GM11168 (cell line): ENCODE results near the gene BLID.

Experiments
- in situ Hi-C: fragments of 300-500 bp; cut with MboI; formaldehyde crosslinking; loops from one replicate; pipeline ENCODE4 v1.12.0; 2022; ENCODE audit warnings: low sequenced_read_pairs; ENCODE audit not compliant: unreplicated experiment

The BLID gene

GRCh38 chr11:122091835-122092234 is 24.2 kb downstream of the BLID start:
- in situ Hi-C loops: no loop called here

DNA sequence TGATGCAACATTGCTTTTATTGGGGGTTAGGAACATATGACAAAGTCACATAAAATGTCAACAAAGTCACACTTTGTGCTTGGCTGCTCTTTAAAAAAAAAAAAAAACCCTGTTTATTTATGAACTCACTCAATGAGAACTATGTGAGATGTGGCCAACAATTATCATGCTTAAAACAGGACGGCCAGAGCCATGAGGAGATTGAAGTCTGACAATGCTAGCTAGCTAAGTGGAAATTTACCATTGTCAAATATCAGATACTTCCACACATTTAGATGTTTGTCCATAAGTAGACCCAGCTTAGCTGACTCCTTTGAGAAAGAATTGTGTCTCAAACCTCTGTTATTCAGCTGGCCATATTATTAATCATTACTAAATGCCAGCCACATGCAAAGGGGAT is 26.9 kb downstream of the BLID start:
- in situ Hi-C loops: no loop called here

DNA sequence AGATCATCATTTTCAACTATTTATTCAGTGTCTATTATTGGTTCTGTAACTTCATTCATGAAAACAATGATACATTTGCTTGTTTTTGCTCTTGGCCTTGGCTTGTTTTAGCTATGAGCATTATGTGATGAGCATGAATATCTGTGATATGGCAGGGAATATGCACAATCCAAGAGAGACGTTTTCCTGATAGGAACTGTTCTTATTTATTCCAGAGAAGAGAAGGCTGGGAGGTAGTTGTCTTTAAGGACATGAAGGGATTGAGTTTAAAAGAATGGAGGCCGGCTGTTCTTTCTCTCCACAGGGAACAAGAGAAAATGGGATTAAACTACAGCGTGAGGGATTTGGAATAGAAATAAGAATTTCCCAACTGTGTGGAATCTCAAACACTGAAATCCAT is 30.3 kb downstream of the BLID start:
- in situ Hi-C loops: no loop called here

- in situ Hi-C loops: no loop called here
These were observed 30.8 kb downstream of the BLID start for GRCh38 chr11:122085264-122085663.

DNA sequence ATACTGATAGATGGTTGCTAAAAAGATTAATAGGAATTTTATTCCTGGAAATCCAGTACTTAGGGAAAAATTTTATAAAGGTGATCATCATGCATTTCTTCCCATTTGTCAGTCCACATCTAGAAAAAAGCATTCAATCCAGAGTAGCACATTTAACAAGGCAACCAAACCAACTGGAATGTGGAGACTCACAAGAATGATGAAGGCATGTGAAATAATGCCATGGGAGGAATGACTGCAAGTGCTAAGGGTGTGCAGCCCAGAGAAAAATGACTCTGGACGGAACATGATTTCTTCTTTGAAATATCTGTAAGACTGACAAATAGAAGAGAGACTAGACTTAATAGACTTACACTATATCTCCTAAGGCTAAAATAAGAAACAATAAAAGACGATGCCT is 33.8 kb downstream of the BLID start:
- in situ Hi-C loops: no loop called here

DNA sequence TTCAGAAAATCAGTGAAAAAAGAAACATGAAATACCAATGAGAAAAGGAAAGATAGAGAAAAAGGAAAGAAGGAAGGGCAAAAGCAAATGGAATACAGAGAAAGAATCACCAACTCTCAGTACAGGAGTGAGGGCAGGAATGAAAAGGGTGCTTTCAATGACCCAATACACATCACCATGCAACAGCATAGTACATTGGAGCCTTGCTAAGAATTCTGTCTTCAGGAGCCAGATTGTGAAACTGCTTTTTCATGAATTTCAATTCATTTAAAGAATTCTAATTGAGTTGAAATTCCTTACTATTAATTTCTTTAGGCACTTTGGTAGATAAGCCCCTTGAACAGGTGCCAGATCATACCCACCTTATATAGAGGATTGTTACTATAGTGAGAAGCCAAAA is 34.9 kb downstream of the BLID start:
- in situ Hi-C loops: no loop called here

- in situ Hi-C loops: no loop called here
These were observed 38.6 kb downstream of the BLID start for GRCh38 chr11:122077459-122077858.

GRCh38 chr11:122076512-122077120 is 39.4 kb downstream of the BLID start:
- in situ Hi-C loops: no loop called here

GRCh38 chr11:122075016-122075415 is 41.0 kb downstream of the BLID start:
- in situ Hi-C loops: no loop called here

DNA sequence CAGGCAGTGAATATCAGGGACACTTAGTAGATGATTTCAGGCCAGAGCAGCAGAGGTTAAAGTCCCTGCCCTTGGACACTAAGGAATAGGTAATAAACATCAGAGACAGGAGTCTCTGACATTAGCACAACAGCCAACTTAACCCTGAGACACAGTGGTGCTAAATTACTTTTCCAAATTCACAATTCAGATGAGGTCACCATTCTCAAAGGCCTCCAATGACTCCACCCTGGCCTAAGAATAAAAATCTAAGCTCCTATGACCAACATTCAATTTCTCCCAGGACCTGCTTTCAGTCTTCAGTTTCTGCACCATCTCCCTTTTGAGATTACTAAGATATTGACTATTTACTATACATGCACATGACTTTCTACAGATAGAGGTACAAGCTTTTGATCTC is 42.0 kb downstream of the BLID start:
- in situ Hi-C loops: no loop called here

DNA sequence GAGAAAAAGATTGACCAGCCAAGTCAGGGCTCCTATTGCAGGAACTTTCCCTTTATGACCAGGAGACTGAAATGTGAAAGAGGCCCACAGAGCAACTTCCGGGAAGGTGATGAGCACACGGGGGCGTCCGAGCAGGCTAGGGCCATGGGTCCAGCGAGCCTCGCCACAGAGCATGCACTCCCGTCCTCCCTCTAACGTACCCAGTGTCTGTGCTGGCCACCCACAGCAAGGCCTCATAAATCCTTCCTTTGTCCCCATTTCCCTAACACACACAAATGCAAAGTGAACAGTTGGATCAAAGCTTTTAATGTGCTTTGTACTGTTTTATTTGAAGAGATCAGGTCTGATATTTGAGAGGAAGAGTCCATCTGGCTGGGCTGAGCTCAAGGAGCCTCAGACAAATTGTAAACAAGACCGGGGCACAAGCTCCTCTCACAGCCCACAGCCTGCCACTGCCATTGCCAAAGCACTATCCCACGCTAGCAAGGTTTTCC is 44.3 kb downstream of the BLID start:
- in situ Hi-C loops: no loop called here

GRCh38 chr11:122069707-122070360 is 46.2 kb downstream of the BLID start:
- in situ Hi-C loops: no loop called here

DNA sequence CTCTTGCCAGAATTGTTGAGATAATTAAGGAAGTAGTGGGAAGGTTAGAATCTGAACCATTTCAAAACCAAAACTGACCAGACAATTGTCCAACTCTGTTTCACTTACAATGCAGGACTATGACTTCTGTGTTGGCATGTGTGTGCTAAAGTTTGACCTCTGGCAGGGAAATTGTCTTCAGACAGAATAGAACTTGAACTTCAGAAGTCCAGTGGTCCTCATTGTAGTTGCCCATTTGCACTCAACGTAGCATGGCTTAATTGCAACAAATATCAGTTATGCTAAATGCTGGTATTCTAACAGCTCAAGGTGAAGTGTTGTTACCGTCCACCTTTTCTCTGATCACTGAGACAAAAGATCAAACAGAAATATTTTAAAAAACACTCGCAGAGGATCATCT is 47.2 kb downstream of the BLID start:
- in situ Hi-C loops: no loop called here

DNA sequence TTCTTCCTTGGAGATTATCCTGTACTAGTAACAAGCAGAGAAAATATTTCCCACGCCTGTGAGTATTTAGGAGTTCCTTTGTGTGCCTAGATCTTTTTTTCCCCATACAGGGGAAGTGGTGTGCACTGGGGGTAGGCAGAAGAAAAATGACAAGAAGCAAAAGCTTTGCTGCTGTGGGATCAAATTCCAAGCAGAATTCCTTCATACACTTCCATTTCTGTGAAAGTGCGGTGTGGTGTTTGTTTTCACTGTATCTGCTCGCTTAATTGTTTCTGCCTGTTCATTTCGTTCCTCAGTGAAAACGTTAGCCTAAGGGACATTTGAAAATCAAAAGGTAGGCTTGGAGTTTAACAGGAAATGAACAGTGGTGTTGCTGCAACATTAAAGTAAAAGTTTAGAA is 47.9 kb downstream of the BLID start:
- in situ Hi-C loops: no loop called here
